ENCODE data around the gene TEKT3. TPM values are rescaled to one million over a fixed set of nuclear protein-coding genes. Genes with fewer than 3 reads are reported as not detected.

TEKT3 gene
- total and polyA plus RNA-seq, 4 donors: 0.08 to 0.33 TPM; not detected in 2

DNA sequence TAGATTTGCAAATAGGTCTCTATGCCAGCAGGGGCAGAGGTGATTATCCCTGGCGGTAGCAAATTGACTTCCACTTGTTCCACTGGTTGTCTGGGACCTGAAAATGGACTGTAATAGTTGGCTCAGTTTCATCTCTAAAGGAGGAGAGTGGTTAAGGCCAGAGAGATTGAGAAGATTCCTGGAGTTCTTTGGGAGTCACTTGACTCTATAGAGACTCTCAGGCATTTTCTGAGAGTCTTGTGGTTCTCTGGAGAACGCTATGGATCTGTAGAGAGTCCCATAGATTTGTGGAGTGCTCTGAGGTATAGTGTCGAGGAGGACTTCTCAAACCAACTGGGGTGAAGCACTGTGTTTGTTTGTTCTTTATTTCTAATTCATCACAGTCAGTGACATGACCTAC is 67.4 kb downstream of the TEKT3 start:
- no peaks in the 10 kb centered on the region for H3K36me3 ChIP-seq (ENCODE audit: control insufficient read depth in 4 of 4, insufficient read depth in 3 of 4, low read depth in 1 of 4, low read length in 3 of 4)
- TF ChIP-seq RAD21 (IDR thresholded peaks at IDR 0.05) (no peak), EGR1 (IDR thresholded peaks at IDR 0.05; ENCODE audit: low read depth in 2 of 2) (no peak), TAF1 (conservative IDR thresholded peaks at IDR 0.05) (no peak), NR2F2 (IDR thresholded peaks at IDR 0.05) (no peak), GABPA (IDR thresholded peaks at IDR 0.05 in 1 of 2, conservative IDR thresholded peaks at IDR 0.05 in 1 of 2) (no peak), JUND (IDR thresholded peaks at IDR 0.05) (no peak)
- TF ChIP-seq, protein P1, sequence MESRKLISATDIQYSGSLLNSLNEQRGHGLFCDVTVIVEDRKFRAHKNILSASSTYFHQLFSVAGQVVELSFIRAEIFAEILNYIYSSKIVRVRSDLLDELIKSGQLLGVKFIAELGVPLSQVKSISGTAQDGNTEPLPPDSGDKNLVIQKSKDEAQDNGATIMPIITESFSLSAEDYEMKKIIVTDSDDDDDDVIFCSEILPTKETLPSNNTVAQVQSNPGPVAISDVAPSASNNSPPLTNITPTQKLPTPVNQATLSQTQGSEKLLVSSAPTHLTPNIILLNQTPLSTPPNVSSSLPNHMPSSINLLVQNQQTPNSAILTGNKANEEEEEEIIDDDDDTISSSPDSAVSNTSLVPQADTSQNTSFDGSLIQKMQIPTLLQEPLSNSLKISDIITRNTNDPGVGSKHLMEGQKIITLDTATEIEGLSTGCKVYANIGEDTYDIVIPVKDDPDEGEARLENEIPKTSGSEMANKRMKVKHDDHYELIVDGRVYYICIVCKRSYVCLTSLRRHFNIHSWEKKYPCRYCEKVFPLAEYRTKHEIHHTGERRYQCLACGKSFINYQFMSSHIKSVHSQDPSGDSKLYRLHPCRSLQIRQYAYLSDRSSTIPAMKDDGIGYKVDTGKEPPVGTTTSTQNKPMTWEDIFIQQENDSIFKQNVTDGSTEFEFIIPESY (IDR thresholded peaks at IDR 0.05): no peak
- no peaks in the 10 kb centered on the region for H3K4me1 ChIP-seq (ENCODE audit: control insufficient read depth in 4 of 4, insufficient read depth in 4 of 4, low read length in 3 of 4)
- no peak for DNase-seq (ENCODE audit: low spot score)
- no peak overlapping the region for H3K27ac ChIP-seq (ENCODE audit: low read depth in 1 of 2, low read length in 2 of 2)
- H3K9me3 ChIP-seq (ENCODE audit: control insufficient read depth in 4 of 4, low read length in 3 of 4): no peaks in the 10 kb centered on the region
- 90% methylated on average over 3 of the region's 3 CpGs for WGBS
- peaks cover 0 to 6% (median 0%) of the 10 kb centered on the region in 4 donors for H3K27me3 ChIP-seq (ENCODE audit: control insufficient read depth in 4 of 4, insufficient read depth in 4 of 4, low read length in 3 of 4)
- no peak overlapping the region for H3K9ac ChIP-seq (ENCODE audit: low read depth in 1 of 2, low read length in 2 of 2)
- H3K4me3 ChIP-seq (ENCODE audit: low read depth in 1 of 3, low read length in 3 of 3): no peak overlapping the region

DNA sequence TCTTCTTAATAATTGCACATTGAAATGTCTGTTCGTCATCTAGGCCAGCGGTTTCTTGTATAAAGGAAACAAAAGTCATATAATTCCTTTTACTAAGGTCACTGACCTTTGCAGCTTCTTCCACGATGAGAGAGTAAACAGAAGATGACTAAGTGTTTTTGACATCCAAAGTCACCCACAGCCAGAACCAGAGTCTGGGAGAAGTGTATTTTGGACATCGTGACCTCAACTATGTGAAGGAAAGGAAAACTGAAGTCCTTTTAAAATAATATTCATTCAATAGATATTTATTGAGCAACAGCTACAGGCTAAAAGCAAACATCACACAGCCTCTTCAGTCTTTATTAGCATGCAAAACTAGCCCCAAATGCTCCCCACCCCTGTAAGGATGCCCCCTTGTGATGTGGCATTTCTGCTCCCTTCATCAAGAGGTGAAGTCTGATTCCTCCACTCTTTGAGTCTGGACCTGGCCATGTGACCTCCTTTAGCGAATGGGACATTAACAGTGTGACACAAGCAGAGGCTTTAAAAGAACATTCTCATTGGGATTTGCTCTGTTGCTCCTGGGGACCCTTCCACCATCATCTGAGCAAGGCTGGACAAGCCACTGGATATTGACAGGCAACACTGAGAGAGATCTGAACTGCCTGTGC is 68.1 kb downstream of the TEKT3 start:
- no peak overlapping the region for H3K27ac ChIP-seq (ENCODE audit: low read depth in 1 of 2, low read length in 2 of 2)
- H3K4me1 ChIP-seq (ENCODE audit: control insufficient read depth in 4 of 4, insufficient read depth in 4 of 4, low read length in 3 of 4): no peaks in the 10 kb centered on the region
- no peak overlapping the region for H3K9ac ChIP-seq (ENCODE audit: low read depth in 1 of 2, low read length in 2 of 2)
- 70% methylated on average over 5 of the region's 5 CpGs for WGBS
- H3K9me3 ChIP-seq (ENCODE audit: control insufficient read depth in 4 of 4, low read length in 3 of 4): no peaks in the 10 kb centered on the region
- TF ChIP-seq RXRA (IDR thresholded peaks at IDR 0.05) (peak in 1 of 2 donors; percentile 40), JUND (IDR thresholded peaks at IDR 0.05) (peak in 1 of 2 donors; percentile 32), EGR1 (IDR thresholded peaks at IDR 0.05; ENCODE audit: low read depth in 2 of 2) (no peak), NR2F2 (IDR thresholded peaks at IDR 0.05) (peak; percentile 80)
- DNase-seq (ENCODE audit: low spot score): no peak
- no peak overlapping the region for H3K4me3 ChIP-seq (ENCODE audit: low read depth in 1 of 3, low read length in 3 of 3)
- H3K27me3 ChIP-seq (ENCODE audit: control insufficient read depth in 4 of 4, insufficient read depth in 4 of 4, low read length in 3 of 4): peaks cover 0 to 6% (median 0%) of the 10 kb centered on the region in 4 donors
- H3K36me3 ChIP-seq (ENCODE audit: control insufficient read depth in 4 of 4, insufficient read depth in 3 of 4, low read depth in 1 of 4, low read length in 3 of 4): no peaks in the 10 kb centered on the region

DNA sequence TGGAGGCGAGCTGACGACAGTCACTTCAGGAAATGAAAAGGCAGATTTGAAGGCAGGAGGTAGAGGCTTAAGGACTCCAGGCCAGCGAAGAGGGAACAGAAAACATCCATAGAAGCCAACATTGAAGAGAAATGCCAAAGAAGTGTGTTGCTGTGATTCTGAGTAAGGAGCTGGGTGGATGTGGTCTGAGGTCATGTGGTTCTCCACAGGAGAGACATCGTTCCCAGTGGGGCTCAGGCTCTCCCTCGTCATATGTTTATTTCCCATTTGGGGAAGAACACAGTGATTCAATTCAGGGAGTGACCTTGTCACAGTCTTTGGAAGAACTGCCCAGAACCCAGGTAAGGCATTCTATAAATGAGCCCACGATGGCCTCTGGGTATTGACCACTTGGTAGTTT is 69.7 kb downstream of the TEKT3 start:
- no peak for DNase-seq (ENCODE audit: low spot score)
- H3K27ac ChIP-seq (ENCODE audit: low read depth in 1 of 2, low read length in 2 of 2): no peak overlapping the region
- WGBS: 92% methylated on average over 6 of the region's 6 CpGs

More for the DNA sequence above, 69.7 kb downstream of the TEKT3 start:
- H3K4me3 ChIP-seq (ENCODE audit: low read depth in 1 of 3, low read length in 3 of 3): no peak overlapping the region
- H3K27me3 ChIP-seq (ENCODE audit: control insufficient read depth in 4 of 4, insufficient read depth in 4 of 4, low read length in 3 of 4): peaks cover 0 to 6% (median 0%) of the 10 kb centered on the region in 4 donors
- no peaks in the 10 kb centered on the region for H3K4me1 ChIP-seq (ENCODE audit: control insufficient read depth in 4 of 4, insufficient read depth in 4 of 4, low read length in 3 of 4)
- no peaks in the 10 kb centered on the region for H3K36me3 ChIP-seq (ENCODE audit: control insufficient read depth in 4 of 4, insufficient read depth in 3 of 4, low read depth in 1 of 4, low read length in 3 of 4)
- H3K9me3 ChIP-seq (ENCODE audit: control insufficient read depth in 4 of 4, low read length in 3 of 4): no peaks in the 10 kb centered on the region
- TF ChIP-seq, protein P1 (IDR thresholded peaks at IDR 0.05): no peak
- TF ChIP-seq FOXA1 (IDR thresholded peaks at IDR 0.05): no peak
- TF ChIP-seq, protein P2, sequence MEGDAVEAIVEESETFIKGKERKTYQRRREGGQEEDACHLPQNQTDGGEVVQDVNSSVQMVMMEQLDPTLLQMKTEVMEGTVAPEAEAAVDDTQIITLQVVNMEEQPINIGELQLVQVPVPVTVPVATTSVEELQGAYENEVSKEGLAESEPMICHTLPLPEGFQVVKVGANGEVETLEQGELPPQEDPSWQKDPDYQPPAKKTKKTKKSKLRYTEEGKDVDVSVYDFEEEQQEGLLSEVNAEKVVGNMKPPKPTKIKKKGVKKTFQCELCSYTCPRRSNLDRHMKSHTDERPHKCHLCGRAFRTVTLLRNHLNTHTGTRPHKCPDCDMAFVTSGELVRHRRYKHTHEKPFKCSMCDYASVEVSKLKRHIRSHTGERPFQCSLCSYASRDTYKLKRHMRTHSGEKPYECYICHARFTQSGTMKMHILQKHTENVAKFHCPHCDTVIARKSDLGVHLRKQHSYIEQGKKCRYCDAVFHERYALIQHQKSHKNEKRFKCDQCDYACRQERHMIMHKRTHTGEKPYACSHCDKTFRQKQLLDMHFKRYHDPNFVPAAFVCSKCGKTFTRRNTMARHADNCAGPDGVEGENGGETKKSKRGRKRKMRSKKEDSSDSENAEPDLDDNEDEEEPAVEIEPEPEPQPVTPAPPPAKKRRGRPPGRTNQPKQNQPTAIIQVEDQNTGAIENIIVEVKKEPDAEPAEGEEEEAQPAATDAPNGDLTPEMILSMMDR (IDR thresholded peaks at IDR 0.05; ENCODE audit: low read depth, low read length, missing input control): no peak
- TF ChIP-seq, protein P3, sequence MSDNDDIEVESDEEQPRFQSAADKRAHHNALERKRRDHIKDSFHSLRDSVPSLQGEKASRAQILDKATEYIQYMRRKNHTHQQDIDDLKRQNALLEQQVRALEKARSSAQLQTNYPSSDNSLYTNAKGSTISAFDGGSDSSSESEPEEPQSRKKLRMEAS (IDR thresholded peaks at IDR 0.05): no peak
- TF ChIP-seq RXRA (IDR thresholded peaks at IDR 0.05): no peak
- no peak overlapping the region for H3K9ac ChIP-seq (ENCODE audit: low read depth in 1 of 2, low read length in 2 of 2)
